H9 (cell line): ENCODE measurements around the gene ADAMTS17. TPM values are rescaled to one million over a fixed set of nuclear protein-coding genes. Genes with fewer than 3 reads are reported as not detected.

ENCODE experiments used
- DNase-seq: peaks from one replicate; pipeline ENCODE4 v3.0.0-alpha.2; 2017
- H2AFZ ChIP-seq: one replicate; pipeline ENCODE4 v1.6.1; 2013; ENCODE audit warnings: mild to moderate bottlenecking, low read length, control low read depth, moderate library complexity
- H2AK5ac ChIP-seq: 2 replicates; pipeline ENCODE4 v1.6.1; 2013; ENCODE audit warnings: low read length, control low read depth, mixed read lengths; ENCODE audit not compliant: insufficient read length
- H2BK120ac ChIP-seq: one replicate; pipeline ENCODE4 v1.6.1; 2013; ENCODE audit warnings: low read depth, mild to moderate bottlenecking, low read length, control low read depth, inconsistent platforms; ENCODE audit not compliant: poor library complexity, severe bottlenecking
- H2BK12ac ChIP-seq: 2 replicates; pipeline ENCODE4 v1.6.1; 2013; ENCODE audit warnings: low read length, control low read depth, mixed read lengths, low read depth; ENCODE audit not compliant: insufficient read length
- H2BK15ac ChIP-seq: 2 replicates; pipeline ENCODE4 v1.6.1; 2013; ENCODE audit warnings: low read depth, low read length, control low read depth
- H2BK20ac ChIP-seq: one replicate; pipeline ENCODE4 v1.6.1; 2013; ENCODE audit warnings: low read depth, mild to moderate bottlenecking, low read length, control low read depth, inconsistent platforms; ENCODE audit not compliant: poor library complexity, severe bottlenecking
- H2BK5ac ChIP-seq: 2 replicates; pipeline ENCODE4 v1.6.1; 2013; ENCODE audit warnings: low read length, control low read depth, mixed read lengths; ENCODE audit not compliant: insufficient read length
- H3K14ac ChIP-seq: 2 replicates; pipeline ENCODE4 v1.6.1; 2013; ENCODE audit warnings: low read length, control low read depth; ENCODE audit not compliant: insufficient read depth
- H3K18ac ChIP-seq: 2 replicates; pipeline ENCODE4 v1.6.1; 2013; ENCODE audit warnings: low read depth, mild to moderate bottlenecking, mixed read lengths, low read length, control low read depth; ENCODE audit not compliant: insufficient read length
- H3K23ac ChIP-seq: 2 replicates; pipeline ENCODE4 v1.6.1; 2013; ENCODE audit warnings: low read length, control low read depth, mixed read lengths, low read depth; ENCODE audit not compliant: insufficient read length
- H3K23me2 ChIP-seq: 2 replicates; pipeline ENCODE4 v1.6.1; 2013; ENCODE audit warnings: low read depth, mild to moderate bottlenecking, mixed read lengths, low read length, control low read depth; ENCODE audit not compliant: insufficient read length, poor library complexity, severe bottlenecking
- H3K27ac ChIP-seq: 2 replicates; pipeline ENCODE4 v1.5.1; 2013; ENCODE audit warnings: low read length, control low read depth, mixed read lengths, low read depth; ENCODE audit not compliant: insufficient read length
- H3K27me3 ChIP-seq: 2 replicates; pipeline ENCODE4 v1.6.1; 2013; ENCODE audit warnings: low read length, control low read depth, inconsistent platforms; ENCODE audit not compliant: insufficient read depth
- H3K4ac ChIP-seq: 2 replicates; pipeline ENCODE4 v1.6.1; 2013; ENCODE audit warnings: low read depth, mild to moderate bottlenecking, control low read depth, inconsistent platforms, low read length, moderate library complexity
- H3K4me1 ChIP-seq: 2 replicates; pipeline ENCODE4 v1.6.1; 2013; ENCODE audit warnings: low read length, control low read depth, inconsistent platforms; ENCODE audit not compliant: insufficient read depth
- H3K4me2 ChIP-seq: 2 replicates; pipeline ENCODE4 v1.6.1; 2013; ENCODE audit warnings: low read length, control low read depth, mixed read lengths; ENCODE audit not compliant: insufficient read length, insufficient read depth
- H3K56ac ChIP-seq: 2 replicates; pipeline ENCODE4 v1.6.1; 2013; ENCODE audit warnings: low read depth, mild to moderate bottlenecking, mixed read lengths, low read length, control low read depth; ENCODE audit not compliant: insufficient read length
- H3K79me1 ChIP-seq: 2 replicates; pipeline ENCODE4 v1.6.1; 2013; ENCODE audit warnings: low read depth, mild to moderate bottlenecking, moderate library complexity, low read length, control low read depth, inconsistent platforms; ENCODE audit not compliant: insufficient read depth, poor library complexity, severe bottlenecking
- H3K79me2 ChIP-seq: 2 replicates; pipeline ENCODE4 v1.6.1; 2013; ENCODE audit warnings: low read length, control low read depth, inconsistent platforms; ENCODE audit not compliant: insufficient read depth
- H3K9ac ChIP-seq: 2 replicates; pipeline ENCODE4 v1.6.1; 2013; ENCODE audit warnings: low read length, control low read depth, mixed read lengths; ENCODE audit not compliant: insufficient read length; ENCODE audit errors: extremely low read depth
- H3K9me3 ChIP-seq: one replicate; pipeline ENCODE4 v1.6.1; 2013; ENCODE audit warnings: low read depth, low read length, inconsistent platforms; ENCODE audit not compliant: control insufficient read depth
- H3T11ph ChIP-seq: one replicate; pipeline ENCODE4 v1.6.1; 2013; ENCODE audit warnings: mild to moderate bottlenecking, low read length, control low read depth, inconsistent platforms
- H4K20me1 ChIP-seq: one replicate; pipeline ENCODE4 v1.6.1; 2013; ENCODE audit not compliant: control insufficient read depth, insufficient read length, insufficient read depth
- H4K5ac ChIP-seq: 2 replicates; pipeline ENCODE4 v1.6.1; 2013; ENCODE audit warnings: low read depth, mild to moderate bottlenecking, mixed read lengths, low read length, control low read depth; ENCODE audit not compliant: insufficient read length
- H4K8ac ChIP-seq: replicated peaks from 2 replicates; pipeline ENCODE4 v1.6.1; 2013; ENCODE audit warnings: low read length, control low read depth, mixed read lengths, low read depth; ENCODE audit not compliant: insufficient read length
- H4K91ac ChIP-seq: 2 replicates; pipeline ENCODE4 v1.6.1; 2013; ENCODE audit warnings: low read depth, mild to moderate bottlenecking, moderate library complexity, mixed read lengths, low read length, control low read depth; ENCODE audit not compliant: insufficient read length
- H3K27ac Mint-ChIP-seq, 3 experiments: 2 replicates in 2 of 3; 3 replicates in 1 of 3; pipeline ENCODE4 v1.8.0; 2020 to 2021; ENCODE audit warnings: mixed read lengths in 3 of 3, mild to moderate bottlenecking in 1 of 3, moderate library complexity in 1 of 3
- H3K27me3 Mint-ChIP-seq: 2 replicates; pipeline ENCODE4 v1.8.0; 2021; ENCODE audit warnings: low read depth, mild to moderate bottlenecking, moderate library complexity, mixed read lengths
- H3K36me3 Mint-ChIP-seq, 3 experiments: 2 replicates in 2 of 3; 3 replicates in 1 of 3; pipeline ENCODE4 v1.8.0; 2020 to 2021; ENCODE audit warnings: low read depth in 3 of 3, mixed read lengths in 3 of 3; ENCODE audit not compliant: insufficient read depth in 1 of 3
- H3K4me1 Mint-ChIP-seq, 2 experiments: 2 replicates each; pipeline ENCODE4 v1.8.0; 2020; ENCODE audit warnings: mixed read lengths in 2 of 2
- H3K4me3 Mint-ChIP-seq, 2 experiments: 2 replicates in 1 of 2; 3 replicates in 1 of 2; pipeline ENCODE4 v1.8.0; 2020 to 2021; ENCODE audit warnings: mild to moderate bottlenecking in 2 of 2, mixed read lengths in 2 of 2, moderate library complexity in 1 of 2
- H3K9me3 Mint-ChIP-seq, 2 experiments: 2 replicates in 1 of 2; 3 replicates in 1 of 2; pipeline ENCODE4 v1.8.0; 2020; ENCODE audit warnings: mild to moderate bottlenecking in 2 of 2, mixed read lengths in 2 of 2, moderate library complexity in 1 of 2
- CTCF ChIP-seq: fragments of 200-600 bp; sonication (generic); conservative IDR thresholded peaks from 3 replicates; pipeline ENCODE4 v1.8.0; 2021; ENCODE audit warnings: antibody characterized with exemption, mild to moderate bottlenecking
- WGBS: extraction: QIAGEN DNeasy Blood & Tissue Kit; methylation state at CpG from one replicate; pipeline ENCODE4 v1.1.7; 2013; ENCODE audit warnings: missing lambda C conversion rate, low lambda C conversion rate, mixed read lengths; ENCODE audit not compliant: insufficient read length; ENCODE audit errors: extremely low coverage; 5-methylcytosine and 5-hydroxymethylcytosine counted together
- total RNA-seq: library from RNA; stranded (reverse); gene quantifications from 2 replicates; pipeline ENCODE4 v1.2.1, GENCODE V29; 2021

ADAMTS17 gene
- total RNA-seq, 1 experiment from 2014 or later, result 2.9 TPM

- WGBS, result no CpG with 5 or more reads among the region's 2 CpGs
Observed at GRCh38 chr15:100121285-100121684, 220.5 kb downstream of the ADAMTS17 start.

More at GRCh38 chr15:100121285-100121684, 220.5 kb downstream of the ADAMTS17 start:
- Histone ChIP-seq H3K79me1 (no peaks in the 10 kb centered on the region), H3K27ac (no peak overlapping the region), H3K4me2 (no peak overlapping the region), H3K56ac (no peak overlapping the region), H3K23me2 (no peaks in the 10 kb centered on the region), H3T11ph (no peak overlapping the region), H3K4ac (no peak overlapping the region), H2BK15ac (no peak overlapping the region), H4K8ac (no peak overlapping the region), H3K9ac (no peak overlapping the region), H3K27me3 (no peaks in the 10 kb centered on the region), H3K9me3 (no peaks in the 10 kb centered on the region), H4K5ac (no peak overlapping the region), H3K18ac (no peak overlapping the region), H2BK5ac (no peak overlapping the region), H2BK120ac (no peak overlapping the region), H2BK20ac (no peak overlapping the region), H2BK12ac (no peak overlapping the region), H2AK5ac (no peak overlapping the region), H3K4me1 (no peaks in the 10 kb centered on the region; the same call in 1 of the 2 replicates), H2AFZ (no peak overlapping the region), H3K14ac (no peak overlapping the region), H4K91ac (no peak overlapping the region), H4K20me1 (no peaks in the 10 kb centered on the region), H3K23ac (no peak overlapping the region), H3K79me2 (no peaks in the 10 kb centered on the region)
- Mint-ChIP-seq H3K27me3 (peaks cover 5% of the 10 kb centered on the region; the same call in 1 of the 2 replicates), H3K36me3 (peaks cover 8 to 15% (median 10%) of the 10 kb centered on the region in 3 experiments), H3K4me1 (peaks cover 0 to 5% of the 10 kb centered on the region in 2 experiments; a peak in 3 of 4 replicates), H3K4me3 (no peak overlapping the region), H3K27ac (no peak overlapping the region), H3K9me3 (peaks cover 17 to 21% of the 10 kb centered on the region in 2 experiments)
- DNase-seq, result no peak
- TF ChIP-seq CTCF, result no peak
